ENCODE measurements around the gene TRERF1.

DNA sequence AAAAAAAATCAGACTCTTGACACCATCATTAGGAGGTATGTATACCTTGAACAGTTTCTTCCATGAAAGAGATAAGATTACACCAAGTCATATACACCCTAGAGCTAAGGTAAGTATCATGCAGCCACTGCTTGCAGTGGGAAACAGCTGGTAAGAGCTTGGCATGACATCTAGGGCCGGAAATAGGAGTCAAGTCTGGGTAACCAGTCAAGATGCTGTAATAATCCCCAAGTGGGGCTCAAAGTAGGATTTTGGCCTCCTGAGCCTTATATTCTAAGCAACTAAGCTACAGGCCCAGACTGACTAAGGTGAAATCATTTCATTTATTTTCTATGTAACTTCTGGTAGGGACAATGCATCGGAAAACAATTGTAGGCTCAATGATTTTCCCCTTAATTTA lies 23.9 kb downstream of the TRERF1 start:
- TF ChIP-seq, protein P1, sequence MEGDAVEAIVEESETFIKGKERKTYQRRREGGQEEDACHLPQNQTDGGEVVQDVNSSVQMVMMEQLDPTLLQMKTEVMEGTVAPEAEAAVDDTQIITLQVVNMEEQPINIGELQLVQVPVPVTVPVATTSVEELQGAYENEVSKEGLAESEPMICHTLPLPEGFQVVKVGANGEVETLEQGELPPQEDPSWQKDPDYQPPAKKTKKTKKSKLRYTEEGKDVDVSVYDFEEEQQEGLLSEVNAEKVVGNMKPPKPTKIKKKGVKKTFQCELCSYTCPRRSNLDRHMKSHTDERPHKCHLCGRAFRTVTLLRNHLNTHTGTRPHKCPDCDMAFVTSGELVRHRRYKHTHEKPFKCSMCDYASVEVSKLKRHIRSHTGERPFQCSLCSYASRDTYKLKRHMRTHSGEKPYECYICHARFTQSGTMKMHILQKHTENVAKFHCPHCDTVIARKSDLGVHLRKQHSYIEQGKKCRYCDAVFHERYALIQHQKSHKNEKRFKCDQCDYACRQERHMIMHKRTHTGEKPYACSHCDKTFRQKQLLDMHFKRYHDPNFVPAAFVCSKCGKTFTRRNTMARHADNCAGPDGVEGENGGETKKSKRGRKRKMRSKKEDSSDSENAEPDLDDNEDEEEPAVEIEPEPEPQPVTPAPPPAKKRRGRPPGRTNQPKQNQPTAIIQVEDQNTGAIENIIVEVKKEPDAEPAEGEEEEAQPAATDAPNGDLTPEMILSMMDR (IDR thresholded peaks at IDR 0.05): no peak
- no peak for TF ChIP-seq POLR2A (IDR thresholded peaks at IDR 0.05)

Measured in thyroid gland (tissue), 4 donors.